ENCODE measurements around the gene IGLL1. TPM values are rescaled to one million over a fixed set of nuclear protein-coding genes. Genes with fewer than 3 reads are reported as not detected.
"Not testable (repeated sequence)": the region's sequence is repeated elsewhere in the genome, so short reads cannot be mapped to it uniquely, and the experiment has no call there.

IGLL1 gene
- polyA plus RNA-seq, 1 donor (not counting 4 experiments of a cell fraction or from before 2014, with no cell fraction given) = not detected

DNA sequence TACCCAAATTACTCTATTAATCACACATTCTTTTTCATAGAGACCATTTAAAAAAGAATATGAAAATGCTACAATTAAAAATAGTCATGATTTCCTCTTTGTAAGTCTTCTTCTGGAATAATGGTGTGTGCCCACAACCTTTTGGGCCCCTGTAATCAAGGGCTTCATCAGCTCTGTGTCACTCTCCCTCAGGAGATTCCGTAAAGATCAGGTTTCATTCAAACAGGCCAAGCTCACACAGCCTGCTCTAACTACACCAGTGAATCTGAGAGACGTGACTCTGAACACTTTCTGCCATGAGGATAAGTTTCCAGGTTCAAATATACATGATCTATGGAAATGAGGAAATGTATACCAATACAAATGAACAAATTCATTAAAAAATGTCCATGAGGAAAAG is 42.5 kb upstream of the IGLL1 start:
- Histone ChIP-seq H3K36me3 (ENCODE audit: control insufficient read depth in 2 of 2, extremely low read depth in 1 of 2, insufficient read depth in 2 of 2, low read length in 2 of 2) (no peaks in the 10 kb centered on the region), H3K4me3 (ENCODE audit: control insufficient read depth in 2 of 3, extremely low read depth in 1 of 3, insufficient read depth in 2 of 3, low read depth in 1 of 3, low read length in 3 of 3) (no peak overlapping the region), H3K9me1 (ENCODE audit: control insufficient read depth, extremely low read depth, insufficient read depth, low read length) (no peaks in the 10 kb centered on the region), H3K4me1 (ENCODE audit: control insufficient read depth, extremely low read depth, insufficient read depth, low read length) (no peaks in the 10 kb centered on the region), H3K27me3 (ENCODE audit: control insufficient read depth, extremely low read depth, insufficient read depth, low read length) (no peaks in the 10 kb centered on the region), H3K4me2 (ENCODE audit: control insufficient read depth, extremely low read depth, insufficient read depth, low read depth, low read length) (no peak overlapping the region), H3K9me3 (ENCODE audit: control insufficient read depth, low read depth, low read length) (no peaks in the 10 kb centered on the region), H4K20me1 (ENCODE audit: control insufficient read depth, extremely low read depth, insufficient read depth, low read length) (no peaks in the 10 kb centered on the region), H3K9ac (ENCODE audit: control insufficient read depth, extremely low read depth, insufficient read depth, low read length) (no peak overlapping the region), H3K27ac (ENCODE audit: control insufficient read depth, insufficient read depth, low read length) (no peak overlapping the region), H3K79me2 (ENCODE audit: control insufficient read depth, insufficient read depth, low read length) (no peaks in the 10 kb centered on the region), H2AFZ (ENCODE audit: control insufficient read depth, low read length) (no peak overlapping the region)
- FAIRE-seq (no peak), DNase-seq (ENCODE audit: low read depth, low spot score) (no peak)
- TF ChIP-seq, protein P1, sequence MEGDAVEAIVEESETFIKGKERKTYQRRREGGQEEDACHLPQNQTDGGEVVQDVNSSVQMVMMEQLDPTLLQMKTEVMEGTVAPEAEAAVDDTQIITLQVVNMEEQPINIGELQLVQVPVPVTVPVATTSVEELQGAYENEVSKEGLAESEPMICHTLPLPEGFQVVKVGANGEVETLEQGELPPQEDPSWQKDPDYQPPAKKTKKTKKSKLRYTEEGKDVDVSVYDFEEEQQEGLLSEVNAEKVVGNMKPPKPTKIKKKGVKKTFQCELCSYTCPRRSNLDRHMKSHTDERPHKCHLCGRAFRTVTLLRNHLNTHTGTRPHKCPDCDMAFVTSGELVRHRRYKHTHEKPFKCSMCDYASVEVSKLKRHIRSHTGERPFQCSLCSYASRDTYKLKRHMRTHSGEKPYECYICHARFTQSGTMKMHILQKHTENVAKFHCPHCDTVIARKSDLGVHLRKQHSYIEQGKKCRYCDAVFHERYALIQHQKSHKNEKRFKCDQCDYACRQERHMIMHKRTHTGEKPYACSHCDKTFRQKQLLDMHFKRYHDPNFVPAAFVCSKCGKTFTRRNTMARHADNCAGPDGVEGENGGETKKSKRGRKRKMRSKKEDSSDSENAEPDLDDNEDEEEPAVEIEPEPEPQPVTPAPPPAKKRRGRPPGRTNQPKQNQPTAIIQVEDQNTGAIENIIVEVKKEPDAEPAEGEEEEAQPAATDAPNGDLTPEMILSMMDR (optimal IDR thresholded peaks at IDR 0.05 in 1 of 3, IDR thresholded peaks at IDR 0.05 in 1 of 3, conservative IDR thresholded peaks at IDR 0.05 in 1 of 3; ENCODE audit: extremely low read depth in 1 of 3, insufficient read depth in 2 of 3, low read length in 3 of 3) = no peak
- no peak for TF ChIP-seq EZH2 (IDR thresholded peaks at IDR 0.05; ENCODE audit: low read length)
- dilution Hi-C loops (cut with MboI; ENCODE audit: extremely low pct_ligation_motif_present, low sequenced_read_pairs) = no loop called here

DNA sequence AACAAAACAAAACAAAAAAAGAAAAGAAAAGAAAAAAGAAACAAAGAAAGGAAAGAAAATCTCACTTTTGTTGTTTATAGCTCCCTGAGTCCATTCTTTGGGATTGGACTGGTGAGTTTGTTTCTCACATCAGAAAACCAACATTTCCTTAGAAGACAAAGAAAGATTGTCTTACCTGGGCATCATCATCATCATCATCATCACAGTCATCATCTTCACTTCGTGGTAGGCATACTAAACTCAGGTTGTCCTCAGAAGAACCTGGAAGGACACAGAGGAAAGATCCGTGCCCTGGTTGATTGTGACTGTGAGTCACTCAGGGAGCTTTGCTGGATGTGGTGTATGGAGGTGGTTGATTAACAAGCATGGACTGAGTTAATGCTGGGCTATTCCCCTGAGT is 41.8 kb upstream of the IGLL1 start:
- dilution Hi-C loops (cut with MboI; ENCODE audit: extremely low pct_ligation_motif_present, low sequenced_read_pairs); DNase-seq (ENCODE audit: low read depth, low spot score); H3K36me3 ChIP-seq (ENCODE audit: control insufficient read depth in 2 of 2, extremely low read depth in 1 of 2, insufficient read depth in 2 of 2, low read length in 2 of 2); FAIRE-seq; H3K79me2 ChIP-seq (ENCODE audit: control insufficient read depth, insufficient read depth, low read length); H2AFZ ChIP-seq (ENCODE audit: control insufficient read depth, low read length); H3K4me3 ChIP-seq (ENCODE audit: control insufficient read depth in 2 of 3, extremely low read depth in 1 of 3, insufficient read depth in 2 of 3, low read depth in 1 of 3, low read length in 3 of 3); H3K4me1 ChIP-seq (ENCODE audit: control insufficient read depth, extremely low read depth, insufficient read depth, low read length); H3K9me1 ChIP-seq (ENCODE audit: control insufficient read depth, extremely low read depth, insufficient read depth, low read length); H3K4me2 ChIP-seq (ENCODE audit: control insufficient read depth, extremely low read depth, insufficient read depth, low read depth, low read length); H3K9me3 ChIP-seq (ENCODE audit: control insufficient read depth, low read depth, low read length); H3K27me3 ChIP-seq (ENCODE audit: control insufficient read depth, extremely low read depth, insufficient read depth, low read length); H3K27ac ChIP-seq (ENCODE audit: control insufficient read depth, insufficient read depth, low read length); H4K20me1 ChIP-seq (ENCODE audit: control insufficient read depth, extremely low read depth, insufficient read depth, low read length); H3K9ac ChIP-seq (ENCODE audit: control insufficient read depth, extremely low read depth, insufficient read depth, low read length): not testable (repeated sequence)

DNA sequence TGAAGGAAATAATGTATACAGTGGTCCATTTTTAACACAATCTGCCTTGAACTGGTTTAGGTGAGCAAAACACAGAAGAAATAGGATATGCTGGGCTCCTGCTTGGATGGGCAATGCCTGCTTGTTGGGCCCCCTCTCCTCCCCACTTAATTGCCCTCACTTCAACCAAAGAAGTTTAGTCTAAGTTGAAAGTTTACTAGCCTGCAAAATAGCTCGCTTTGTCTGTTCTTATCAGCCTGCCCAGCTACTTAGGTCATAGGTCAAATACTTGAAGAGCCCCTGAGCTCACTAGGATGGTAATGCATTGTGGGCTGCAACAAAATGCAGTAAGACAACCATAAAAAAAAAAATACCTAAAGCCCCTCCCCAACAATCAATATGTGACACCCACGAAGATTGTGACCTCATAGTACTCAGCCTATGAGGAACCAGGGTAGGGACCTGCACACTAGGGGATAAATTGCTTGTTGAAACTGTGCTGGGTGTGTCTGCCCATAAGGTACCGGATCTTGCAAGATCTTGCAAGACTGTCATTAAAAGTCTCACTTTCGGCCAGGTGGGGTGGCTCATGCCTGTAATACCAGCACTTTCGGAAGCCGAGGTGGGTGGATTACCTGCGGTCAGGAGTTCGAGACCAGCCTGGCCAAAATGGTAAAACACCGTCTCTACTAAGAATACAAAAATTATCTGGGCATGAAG is 41.1 kb upstream of the IGLL1 start:
- Histone ChIP-seq H3K4me2 (ENCODE audit: control insufficient read depth, extremely low read depth, insufficient read depth, low read depth, low read length) (no peak overlapping the region), H3K9me1 (ENCODE audit: control insufficient read depth, extremely low read depth, insufficient read depth, low read length) (no peaks in the 10 kb centered on the region), H3K36me3 (ENCODE audit: control insufficient read depth in 2 of 2, extremely low read depth in 1 of 2, insufficient read depth in 2 of 2, low read length in 2 of 2) (no peaks in the 10 kb centered on the region), H3K27ac (ENCODE audit: control insufficient read depth, insufficient read depth, low read length) (no peak overlapping the region), H3K4me1 (ENCODE audit: control insufficient read depth, extremely low read depth, insufficient read depth, low read length) (no peaks in the 10 kb centered on the region), H4K20me1 (ENCODE audit: control insufficient read depth, extremely low read depth, insufficient read depth, low read length) (no peaks in the 10 kb centered on the region), H3K4me3 (ENCODE audit: control insufficient read depth in 2 of 3, extremely low read depth in 1 of 3, insufficient read depth in 2 of 3, low read depth in 1 of 3, low read length in 3 of 3) (no peak overlapping the region), H3K9ac (ENCODE audit: control insufficient read depth, extremely low read depth, insufficient read depth, low read length) (no peak overlapping the region), H2AFZ (ENCODE audit: control insufficient read depth, low read length) (no peak overlapping the region), H3K9me3 (ENCODE audit: control insufficient read depth, low read depth, low read length) (no peaks in the 10 kb centered on the region), H3K27me3 (ENCODE audit: control insufficient read depth, extremely low read depth, insufficient read depth, low read length) (no peaks in the 10 kb centered on the region), H3K79me2 (ENCODE audit: control insufficient read depth, insufficient read depth, low read length) (no peaks in the 10 kb centered on the region)
- FAIRE-seq = no peak
- dilution Hi-C loops (cut with MboI; ENCODE audit: extremely low pct_ligation_motif_present, low sequenced_read_pairs) = no loop called here
- DNase-seq (ENCODE audit: low read depth, low spot score) = no peak
- TF ChIP-seq EZH2 (IDR thresholded peaks at IDR 0.05; ENCODE audit: low read length) = no peak
- TF ChIP-seq, protein P1 (optimal IDR thresholded peaks at IDR 0.05 in 1 of 3, IDR thresholded peaks at IDR 0.05 in 1 of 3, conservative IDR thresholded peaks at IDR 0.05 in 1 of 3; ENCODE audit: extremely low read depth in 1 of 3, insufficient read depth in 2 of 3, low read length in 3 of 3) = no peak
